Kidney epithelial cell (primary cell): ENCODE results near the gene SEC61A1. TPM values are rescaled to one million over a fixed set of nuclear protein-coding genes. Genes with fewer than 3 reads are reported as not detected.

Source experiments
- DNase-seq: peaks from one replicate; pipeline ENCODE4 v3.0.0-alpha.2; 2010; ENCODE audit warnings: low read depth
- H3K27me3 ChIP-seq: 2 replicates; pipeline ENCODE4 v1.6.0; 2011; ENCODE audit warnings: low read length; ENCODE audit not compliant: control insufficient read depth, insufficient read depth
- H3K36me3 ChIP-seq: 2 replicates; pipeline ENCODE4 v1.5.1; 2011; ENCODE audit warnings: low read length; ENCODE audit not compliant: control insufficient read depth, insufficient read depth
- H3K4me3 ChIP-seq: 2 replicates; pipeline ENCODE4 v1.5.1; 2011; ENCODE audit warnings: low read depth, mild to moderate bottlenecking, control low read depth, low read length
- total RNA-seq: library from RNA; depleted of rRNA; stranded (reverse); fragments of >200 nt; gene quantifications from 2 replicates; pipeline ENCODE4 v1.2.3, GENCODE V29; 2015
- TF ChIP-seq, protein P1 (sequence below): IDR thresholded peaks from 2 replicates; pipeline ENCODE4 v1.5.1; 2011; ENCODE audit warnings: mild to moderate bottlenecking, moderate library complexity, low read length, control low read depth, inconsistent platforms; ENCODE audit not compliant: insufficient read depth, poor library complexity, severe bottlenecking

SEC61A1 gene
- total RNA-seq, 1 donor from 2014 or later, result 350 TPM

DNA sequence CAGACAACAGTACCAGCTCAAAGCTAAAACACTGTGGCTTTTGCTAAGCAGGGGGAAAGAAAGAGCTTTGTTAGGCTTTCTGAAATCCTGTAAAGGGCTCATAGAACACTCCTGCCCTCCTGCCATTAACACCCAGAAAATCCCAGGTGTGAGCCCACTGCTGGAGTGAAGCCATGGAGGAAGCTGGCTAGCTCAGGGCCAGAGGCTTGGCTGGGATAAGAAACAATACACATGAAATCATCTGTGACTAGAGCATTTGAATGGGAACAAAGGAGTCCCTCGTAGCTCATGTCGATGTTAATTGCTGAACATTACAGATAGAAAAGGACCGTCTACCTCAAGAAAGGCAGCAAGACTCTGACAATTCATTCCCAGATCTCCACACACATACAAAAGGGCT, 47.9 kb downstream of the SEC61A1 start:
- TF ChIP-seq, protein P1, sequence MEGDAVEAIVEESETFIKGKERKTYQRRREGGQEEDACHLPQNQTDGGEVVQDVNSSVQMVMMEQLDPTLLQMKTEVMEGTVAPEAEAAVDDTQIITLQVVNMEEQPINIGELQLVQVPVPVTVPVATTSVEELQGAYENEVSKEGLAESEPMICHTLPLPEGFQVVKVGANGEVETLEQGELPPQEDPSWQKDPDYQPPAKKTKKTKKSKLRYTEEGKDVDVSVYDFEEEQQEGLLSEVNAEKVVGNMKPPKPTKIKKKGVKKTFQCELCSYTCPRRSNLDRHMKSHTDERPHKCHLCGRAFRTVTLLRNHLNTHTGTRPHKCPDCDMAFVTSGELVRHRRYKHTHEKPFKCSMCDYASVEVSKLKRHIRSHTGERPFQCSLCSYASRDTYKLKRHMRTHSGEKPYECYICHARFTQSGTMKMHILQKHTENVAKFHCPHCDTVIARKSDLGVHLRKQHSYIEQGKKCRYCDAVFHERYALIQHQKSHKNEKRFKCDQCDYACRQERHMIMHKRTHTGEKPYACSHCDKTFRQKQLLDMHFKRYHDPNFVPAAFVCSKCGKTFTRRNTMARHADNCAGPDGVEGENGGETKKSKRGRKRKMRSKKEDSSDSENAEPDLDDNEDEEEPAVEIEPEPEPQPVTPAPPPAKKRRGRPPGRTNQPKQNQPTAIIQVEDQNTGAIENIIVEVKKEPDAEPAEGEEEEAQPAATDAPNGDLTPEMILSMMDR, result no peak
- DNase-seq, result no peak
- H3K36me3 ChIP-seq, result no peaks in the 10 kb centered on the region
- no peak overlapping the region for H3K4me3 ChIP-seq
- no peaks in the 10 kb centered on the region for H3K27me3 ChIP-seq

DNA sequence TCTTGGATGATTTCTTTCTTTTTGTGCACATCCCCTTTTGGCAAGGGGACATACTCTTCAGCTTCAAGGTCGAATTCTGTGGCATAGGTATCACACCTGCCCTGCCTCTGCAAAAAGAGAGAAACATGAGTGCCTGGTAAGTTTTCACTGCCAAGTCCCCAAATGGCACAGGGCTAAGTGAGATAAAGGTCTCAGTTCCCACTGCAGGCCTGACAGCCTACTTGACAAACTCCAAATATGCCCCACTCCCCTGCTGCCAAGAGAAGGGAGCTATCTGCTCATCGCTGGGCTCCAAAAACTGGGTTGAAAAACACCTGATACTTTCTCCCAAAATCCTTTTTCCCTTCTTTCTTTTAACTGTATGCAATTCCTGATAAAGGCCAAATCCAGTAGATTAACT, 48.4 kb downstream of the SEC61A1 start:
- no peaks in the 10 kb centered on the region for H3K36me3 ChIP-seq
- TF ChIP-seq, protein P1, result no peak
- no peaks in the 10 kb centered on the region for H3K27me3 ChIP-seq
- no peak overlapping the region for H3K4me3 ChIP-seq
- DNase-seq, result no peak

DNA sequence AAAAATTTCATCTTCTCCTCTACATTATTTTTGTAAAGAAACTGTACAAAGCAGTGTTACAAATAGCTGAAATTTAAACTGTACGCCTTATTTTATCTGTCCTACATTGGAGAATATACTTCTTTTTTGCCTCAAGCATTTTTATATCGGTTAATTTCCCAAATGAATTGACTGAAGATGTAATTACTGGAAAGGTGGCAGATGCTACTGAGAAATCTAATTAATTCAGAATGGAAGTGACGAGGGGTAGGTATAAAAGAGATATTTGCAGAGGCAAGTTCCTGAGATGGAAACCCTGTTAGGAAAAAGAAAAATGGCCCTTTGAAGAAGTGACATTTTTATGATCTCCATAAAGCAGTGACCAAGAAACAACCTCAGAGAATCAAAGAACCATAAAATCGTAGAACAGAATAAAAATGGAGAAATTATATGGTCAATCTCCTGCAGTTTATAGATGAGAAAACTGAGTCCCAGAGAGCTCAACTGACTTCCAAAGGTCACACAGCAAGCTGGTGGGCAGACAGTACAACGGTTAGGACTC, 51.0 kb downstream of the SEC61A1 start:
- TF ChIP-seq, protein P1, result no peak
- H3K36me3 ChIP-seq, result no peaks in the 10 kb centered on the region
- H3K27me3 ChIP-seq, result no peaks in the 10 kb centered on the region
- DNase-seq, result no peak
- no peak overlapping the region for H3K4me3 ChIP-seq

- TF ChIP-seq, protein P1, result no peak
- no peak overlapping the region for H3K4me3 ChIP-seq
- no peaks in the 10 kb centered on the region for H3K27me3 ChIP-seq
- DNase-seq, result no peak
- H3K36me3 ChIP-seq, result peaks cover 1% of the 10 kb centered on the region
Measured at GRCh38 chr3:128107834-128108233, 55.6 kb downstream of the SEC61A1 start.

GRCh38 chr3:128111147-128111546, 58.9 kb downstream of the SEC61A1 start:
- H3K36me3 ChIP-seq, result peaks cover 1% of the 10 kb centered on the region
- no peak for DNase-seq
- no peaks in the 10 kb centered on the region for H3K27me3 ChIP-seq
- TF ChIP-seq, protein P1, result no peak
- no peak overlapping the region for H3K4me3 ChIP-seq

GRCh38 chr3:128112357-128112968, 60.2 kb downstream of the SEC61A1 start:
- no peak overlapping the region for H3K4me3 ChIP-seq
- TF ChIP-seq, protein P1, result no peak
- peaks cover 1% of the 10 kb centered on the region for H3K36me3 ChIP-seq
- H3K27me3 ChIP-seq, result no peaks in the 10 kb centered on the region
- DNase-seq, result peak; percentile 76
